DMS79 (cell line): ENCODE data around the gene TTC13.
A peak's percentile ranks its signal among the peaks of the same experiment; 100 is the strongest.

Experiments used
- DNase-seq: peaks from one replicate; lab custom pipeline; 2025; lab: John Stamatoyannopoulos, UW

The TTC13 gene

DNA sequence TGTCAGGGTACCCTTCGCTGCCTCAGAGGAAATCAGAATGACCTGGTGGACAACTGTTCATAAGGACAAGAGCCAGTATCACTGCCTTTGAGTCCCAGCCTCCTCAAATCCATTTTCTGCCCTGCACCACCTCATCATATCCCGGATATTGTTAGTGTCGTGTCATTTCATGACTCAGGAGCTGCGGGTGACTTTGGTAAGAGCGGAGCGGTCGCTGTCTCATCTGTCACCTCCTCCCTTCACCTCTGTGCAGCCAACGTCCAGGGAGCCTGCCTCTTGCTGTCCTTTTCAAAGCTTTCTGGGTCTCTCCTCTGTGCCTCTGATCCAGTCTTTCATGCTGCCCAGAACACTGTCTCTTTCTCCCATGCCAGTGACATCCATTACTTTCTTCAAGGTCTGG is 103.3 kb downstream of the TTC13 start:
- DNase-seq = no peak

- DNase-seq = no peak
These were observed 107.7 kb downstream of the TTC13 start for GRCh38 chr1:230870916-230871315.

GRCh38 chr1:230869500-230869899 is 109.2 kb downstream of the TTC13 start:
- no peak for DNase-seq

- peak; percentile 34 for DNase-seq
These were observed 109.8 kb downstream of the TTC13 start for GRCh38 chr1:230868736-230869385.

- DNase-seq = peak; percentile 45
These were observed 110.5 kb downstream of the TTC13 start, which contains the start of gene C1orf198 for GRCh38 chr1:230867903-230868735. Gene C1orf198 (minus strand): TSS chr1:230868521. CDS start chr1:230868512, 9 bp downstream.

GRCh38 chr1:230867101-230867902 is 111.4 kb downstream of the TTC13 start:
- DNase-seq = no peak

DNA sequence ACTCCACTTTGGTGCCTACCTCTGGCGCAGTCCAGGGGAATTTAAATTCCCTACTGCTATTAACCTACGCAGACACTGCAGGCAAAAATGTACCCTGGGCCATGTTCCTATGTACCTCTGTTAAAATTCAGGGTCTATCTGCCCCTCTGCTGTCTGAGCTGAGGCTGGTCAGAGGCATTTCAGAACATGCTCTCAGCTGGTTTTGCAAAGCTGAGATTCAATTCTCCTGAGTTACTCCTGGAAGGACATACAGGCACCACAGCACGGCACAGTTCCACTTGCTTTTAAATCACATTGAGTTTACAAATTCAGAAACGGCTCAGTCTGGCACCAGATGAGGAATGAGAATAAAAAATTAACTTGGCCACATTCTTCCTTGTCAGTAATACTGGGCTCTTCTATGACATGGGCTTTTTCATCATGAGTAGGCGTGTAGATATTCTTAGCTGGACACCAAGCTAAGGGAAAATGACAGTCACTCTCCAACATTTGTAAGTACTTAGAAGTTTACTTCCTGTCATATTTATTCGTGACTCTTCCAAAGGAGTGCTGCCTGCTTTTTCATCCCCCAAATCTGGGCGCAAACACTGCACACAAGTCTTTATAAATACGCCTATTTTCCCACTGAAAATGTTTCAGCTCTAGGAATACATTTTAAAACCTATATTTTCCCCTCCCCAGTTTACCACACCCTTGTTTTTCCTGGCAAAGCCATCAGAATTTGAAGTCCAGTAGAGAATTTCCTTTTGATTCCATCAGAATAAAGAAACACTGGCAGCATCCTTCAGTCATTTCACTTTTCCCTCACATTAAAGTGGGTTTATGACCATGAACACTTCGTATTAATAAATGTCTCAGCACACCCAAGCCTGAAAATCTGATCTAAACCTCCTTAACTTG is 112.2 kb downstream of the TTC13 start:
- no peak for DNase-seq

- DNase-seq = no peak
These were observed 113.4 kb downstream of the TTC13 start for GRCh38 chr1:230865062-230865817.

DNA sequence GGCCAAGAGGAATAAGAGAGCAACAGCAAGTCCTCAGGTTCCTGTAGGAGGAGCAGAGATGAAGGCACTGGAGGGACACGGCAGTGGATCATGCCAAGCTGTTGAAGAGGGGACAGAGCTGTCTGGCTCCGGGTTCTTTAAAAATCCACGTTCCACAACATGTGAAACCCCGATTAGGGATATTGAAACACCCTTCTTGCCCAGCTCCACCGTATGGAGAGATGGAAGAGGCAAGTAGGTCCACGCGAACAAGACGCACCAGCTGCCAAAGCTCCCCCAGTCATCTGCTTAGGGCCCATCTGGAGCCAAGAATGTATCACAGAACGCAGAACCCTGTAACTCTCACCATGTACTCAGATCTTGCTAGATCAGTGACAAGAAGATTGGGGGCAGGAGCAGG is 114.2 kb downstream of the TTC13 start:
- no peak for DNase-seq

DNA sequence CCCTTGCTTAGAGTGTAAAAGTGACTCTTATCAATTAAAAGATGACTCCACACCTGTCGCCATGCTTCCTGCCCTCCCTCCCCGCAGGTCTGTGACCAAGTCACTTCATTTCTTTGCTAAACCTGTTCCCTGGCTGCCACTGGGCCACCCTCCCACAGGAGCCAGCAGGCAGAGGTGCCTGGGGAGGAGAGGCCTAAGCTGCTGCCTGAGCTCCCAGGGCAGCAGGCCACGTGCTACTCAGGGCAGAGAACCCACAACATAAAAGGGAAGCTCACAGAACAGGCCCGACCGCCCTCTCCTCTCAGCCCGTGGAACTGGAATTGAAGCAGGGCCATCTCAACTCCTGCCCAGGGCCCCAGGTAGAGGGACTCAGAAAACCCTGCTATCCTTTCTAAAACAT is 115.2 kb downstream of the TTC13 start:
- DNase-seq = no peak

- DNase-seq = no peak
These were observed 116.6 kb downstream of the TTC13 start for GRCh38 chr1:230861970-230862595.

- no peak for DNase-seq
These were observed 117.2 kb downstream of the TTC13 start for GRCh38 chr1:230861489-230861888.

- no peak for DNase-seq
These were observed 117.9 kb downstream of the TTC13 start for GRCh38 chr1:230860617-230861384.

- no peak for DNase-seq
These were observed 119.5 kb downstream of the TTC13 start for GRCh38 chr1:230858918-230859729.

DNA sequence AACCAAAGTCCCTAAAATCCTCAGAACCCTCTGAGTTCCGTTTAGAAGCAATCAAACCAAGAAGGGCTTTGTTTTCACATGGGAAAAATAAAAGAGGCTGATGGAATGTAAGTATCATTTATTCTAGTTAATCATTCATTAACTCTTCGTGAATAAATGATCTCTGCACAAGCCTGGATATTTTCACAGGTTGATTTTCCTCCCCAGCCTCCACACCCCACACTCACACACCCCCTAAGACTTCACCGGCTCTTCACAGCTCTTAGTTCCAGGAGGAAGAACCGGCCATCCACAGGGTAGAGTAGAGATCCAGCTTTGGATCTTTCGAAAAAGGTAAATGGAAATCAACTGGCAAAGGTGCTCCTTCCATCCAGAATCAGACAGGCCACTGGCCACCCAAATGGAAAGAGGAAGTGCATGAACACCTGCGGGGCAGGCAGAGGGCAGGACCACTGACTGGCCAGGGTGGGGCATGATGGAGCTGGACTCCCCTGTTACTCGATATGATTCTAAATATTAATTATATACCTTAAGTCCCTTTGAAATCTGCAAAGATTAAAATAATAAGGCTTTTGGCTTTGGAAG is 120.3 kb downstream of the TTC13 start:
- DNase-seq = no peak

GRCh38 chr1:230857822-230858221 is 120.8 kb downstream of the TTC13 start:
- no peak for DNase-seq

DNA sequence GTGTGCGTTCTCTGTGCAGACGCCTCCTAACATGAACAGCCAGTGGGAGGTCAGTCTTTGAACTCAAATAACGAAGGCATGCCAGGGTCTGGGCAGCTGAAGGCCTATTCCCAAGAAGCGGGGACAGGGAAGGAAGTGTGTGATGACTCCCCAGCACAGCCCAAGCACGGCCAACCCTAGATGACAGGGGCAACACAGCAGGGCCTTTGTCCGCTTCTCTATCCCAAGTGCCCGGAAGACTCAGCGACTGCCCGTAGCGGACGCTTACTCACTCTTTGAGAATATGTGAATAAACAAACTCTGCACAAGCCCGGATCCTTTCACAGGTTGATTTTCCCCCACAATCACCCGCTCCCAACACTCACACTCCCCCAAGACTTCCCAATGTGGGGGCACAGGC is 121.6 kb downstream of the TTC13 start:
- no peak for DNase-seq
